Uterus (tissue), 2 donors: ENCODE measurements around the gene MECP2.

Source experiments
- POLR2A ChIP-seq, 2 donors: fragments of 450-650 bp; IDR thresholded peaks; one replicate each; pipeline ENCODE4 v1.6.1; 2016; ENCODE audit warnings: antibody characterized with exemption in 2 of 2, mild to moderate bottlenecking in 1 of 2, moderate library complexity in 1 of 2
- TF ChIP-seq, protein P1 (sequence below), 4 experiments: fragments of 200-600 bp in 2 of 4; fragments of 450-650 bp in 2 of 4; sonication (generic) in 2 of 4; IDR thresholded peaks; one replicate each; pipeline ENCODE4 v1.5.1; 2016 to 2019; ENCODE audit warnings: antibody characterized with exemption in 4 of 4, mild to moderate bottlenecking in 2 of 4, moderate library complexity in 1 of 4

DNA sequence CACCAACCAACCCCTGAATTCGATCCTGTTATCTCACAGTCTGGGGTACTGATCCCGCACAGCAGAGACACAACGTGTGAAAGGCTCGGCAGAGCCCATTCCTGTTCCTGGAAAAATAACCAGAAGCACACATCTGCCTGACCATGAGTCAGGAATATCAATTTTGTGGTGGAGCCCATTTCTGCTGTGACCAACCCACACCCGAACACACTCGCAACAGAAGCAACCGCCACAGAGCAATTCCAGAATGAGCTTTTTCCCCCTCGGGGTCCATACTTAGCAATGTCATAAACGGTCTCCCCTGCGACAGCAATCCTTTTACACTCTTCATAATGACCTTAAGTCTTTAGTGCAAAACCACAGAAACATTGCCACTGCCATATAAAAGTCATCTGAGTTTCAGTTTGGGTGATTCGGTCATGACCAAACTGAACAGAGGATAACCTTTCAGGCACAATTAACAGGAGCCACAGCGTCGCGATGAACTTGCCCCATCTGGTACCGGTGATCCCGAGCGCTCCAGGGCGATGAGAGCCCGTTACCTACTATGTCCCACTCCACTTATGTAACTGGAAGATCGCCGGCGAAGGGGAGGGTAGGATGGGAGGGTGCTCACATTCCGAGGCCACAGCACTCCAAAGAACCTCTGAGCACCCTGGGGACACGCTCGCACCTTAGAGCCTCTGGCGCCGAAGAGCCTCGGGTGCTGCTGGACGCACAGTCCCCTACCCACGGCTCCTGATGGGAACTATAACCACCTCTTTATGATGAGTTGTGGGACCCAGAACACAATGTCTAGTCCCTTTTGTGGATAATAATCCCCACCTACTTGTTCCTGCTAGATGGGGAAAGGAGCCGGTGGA lies 1.1 kb downstream of the MECP2 start:
- TF ChIP-seq, protein P1, sequence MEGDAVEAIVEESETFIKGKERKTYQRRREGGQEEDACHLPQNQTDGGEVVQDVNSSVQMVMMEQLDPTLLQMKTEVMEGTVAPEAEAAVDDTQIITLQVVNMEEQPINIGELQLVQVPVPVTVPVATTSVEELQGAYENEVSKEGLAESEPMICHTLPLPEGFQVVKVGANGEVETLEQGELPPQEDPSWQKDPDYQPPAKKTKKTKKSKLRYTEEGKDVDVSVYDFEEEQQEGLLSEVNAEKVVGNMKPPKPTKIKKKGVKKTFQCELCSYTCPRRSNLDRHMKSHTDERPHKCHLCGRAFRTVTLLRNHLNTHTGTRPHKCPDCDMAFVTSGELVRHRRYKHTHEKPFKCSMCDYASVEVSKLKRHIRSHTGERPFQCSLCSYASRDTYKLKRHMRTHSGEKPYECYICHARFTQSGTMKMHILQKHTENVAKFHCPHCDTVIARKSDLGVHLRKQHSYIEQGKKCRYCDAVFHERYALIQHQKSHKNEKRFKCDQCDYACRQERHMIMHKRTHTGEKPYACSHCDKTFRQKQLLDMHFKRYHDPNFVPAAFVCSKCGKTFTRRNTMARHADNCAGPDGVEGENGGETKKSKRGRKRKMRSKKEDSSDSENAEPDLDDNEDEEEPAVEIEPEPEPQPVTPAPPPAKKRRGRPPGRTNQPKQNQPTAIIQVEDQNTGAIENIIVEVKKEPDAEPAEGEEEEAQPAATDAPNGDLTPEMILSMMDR (IDR thresholded peaks at IDR 0.05) = no peak
- no peak for TF ChIP-seq POLR2A (IDR thresholded peaks at IDR 0.05)
